CD14-positive monocyte (primary cell): ENCODE results near the gene ADAMTS17. TPM values are rescaled to one million over a fixed set of nuclear protein-coding genes. Genes with fewer than 3 reads are reported as not detected.

Experiments used
- DNase-seq, 3 donors: peaks; one replicate each; pipeline ENCODE4 v3.0.0-alpha.2; 2011 to 2022
- H2AFZ ChIP-seq: 2 replicates; pipeline ENCODE4 v1.6.0; 2012; ENCODE audit warnings: mild to moderate bottlenecking, low read depth, low read length, inconsistent platforms; ENCODE audit not compliant: insufficient read depth, poor library complexity, severe bottlenecking
- H3K27ac ChIP-seq, 2 donors: 1 replicate in 1 of 2; 2 replicates in 1 of 2; pipeline ENCODE4 v1.5.1; 2012 to 2013; ENCODE audit warnings: low read length in 2 of 2, control low read depth in 1 of 2, inconsistent platforms in 1 of 2, low read depth in 1 of 2, mild to moderate bottlenecking in 1 of 2
- H3K27me3 ChIP-seq, 2 donors: one replicate each; pipeline versions ENCODE4 v1.6.0 to v1.6.1; 2011 to 2013; ENCODE audit warnings: low read length in 2 of 2; ENCODE audit not compliant: control insufficient read depth in 2 of 2, insufficient read depth in 2 of 2
- H3K36me3 ChIP-seq, 2 donors: replicated peaks in 1 of 2; 1 replicate in 1 of 2; 2 replicates in 1 of 2; pipeline versions ENCODE4 v1.5.1 to v1.6.1; 2012 to 2013; ENCODE audit warnings: low read length in 2 of 2, control low read depth in 1 of 2, inconsistent platforms in 1 of 2, mild to moderate bottlenecking in 1 of 2; ENCODE audit not compliant: insufficient read depth in 2 of 2, control insufficient read depth in 1 of 2
- H3K4me1 ChIP-seq, 2 donors: 1 replicate in 1 of 2; 2 replicates in 1 of 2; pipeline versions ENCODE4 v1.5.1 to v1.6.1; 2012 to 2013; ENCODE audit warnings: low read length in 2 of 2, control low read depth in 1 of 2, inconsistent platforms in 1 of 2, mild to moderate bottlenecking in 1 of 2, moderate library complexity in 1 of 2; ENCODE audit not compliant: insufficient read depth in 2 of 2, control insufficient read depth in 1 of 2
- H3K4me2 ChIP-seq: replicated peaks from 2 replicates; pipeline ENCODE3; 2012; ENCODE audit warnings: low read length, moderate library complexity, mild to moderate bottlenecking; ENCODE audit not compliant: poor library complexity, severe bottlenecking; ENCODE audit errors: extremely low read depth
- H3K4me3 ChIP-seq, 3 experiments: fragments of 200-600 bp in 1 of 3; sonication (generic) in 1 of 3; replicated peaks in 1 of 3; 1 replicate in 2 of 3; 2 replicates in 1 of 3; pipeline ENCODE4 v1.5.1; 2011 to 2013; ENCODE audit warnings: low read length in 3 of 3, mild to moderate bottlenecking in 3 of 3, control low read depth in 2 of 3, low read depth in 2 of 3, inconsistent platforms in 1 of 3, moderate library complexity in 1 of 3
- H3K79me2 ChIP-seq: 2 replicates; pipeline ENCODE4 v1.6.0; 2012; ENCODE audit warnings: mild to moderate bottlenecking, control low read depth, inconsistent platforms, low read length, moderate library complexity; ENCODE audit not compliant: insufficient read depth
- H3K9ac ChIP-seq: 2 replicates; pipeline ENCODE4 v1.6.0; 2017; ENCODE audit warnings: low read length, mild to moderate bottlenecking; ENCODE audit not compliant: insufficient read depth, poor library complexity, severe bottlenecking
- H3K9me3 ChIP-seq, 2 donors: replicated peaks in 1 of 2; 1 replicate in 1 of 2; 2 replicates in 1 of 2; pipeline versions ENCODE4 v1.5.1 to v1.6.1; 2012 to 2013; ENCODE audit warnings: low read length in 2 of 2, control low read depth in 1 of 2; ENCODE audit not compliant: control insufficient read depth in 1 of 2, insufficient read depth in 1 of 2
- H4K20me1 ChIP-seq: 2 replicates; pipeline ENCODE4 v1.6.0; 2012; ENCODE audit warnings: mild to moderate bottlenecking, low read length, control low read depth, moderate library complexity; ENCODE audit not compliant: insufficient read depth
- H3K27ac Mint-ChIP-seq, 7 donors: one replicate each; pipeline ENCODE4 v1.8.0; 2020; ENCODE audit warnings: mild to moderate bottlenecking in 7 of 7, mixed read lengths in 7 of 7, moderate library complexity in 6 of 7, inconsistent platforms in 2 of 7
- H3K27me3 Mint-ChIP-seq, 3 donors: one replicate each; pipeline ENCODE4 v1.8.0; 2021 to 2022; ENCODE audit warnings: low read depth in 3 of 3, mild to moderate bottlenecking in 3 of 3, mixed read lengths in 3 of 3, moderate library complexity in 3 of 3, inconsistent platforms in 1 of 3
- H3K36me3 Mint-ChIP-seq, 2 donors: one replicate each; pipeline ENCODE4 v1.8.0; 2020; ENCODE audit warnings: mixed read lengths in 2 of 2, inconsistent platforms in 1 of 2, mild to moderate bottlenecking in 1 of 2
- H3K4me1 Mint-ChIP-seq: one replicate; pipeline ENCODE4 v1.8.0; 2020; ENCODE audit warnings: mild to moderate bottlenecking, mixed read lengths
- H3K4me3 Mint-ChIP-seq, 2 donors: one replicate each; pipeline ENCODE4 v1.8.0; 2020; ENCODE audit warnings: mild to moderate bottlenecking in 2 of 2, mixed read lengths in 2 of 2, moderate library complexity in 1 of 2
- H3K9me3 Mint-ChIP-seq, 7 donors: one replicate each; pipeline ENCODE4 v1.8.0; 2020 to 2022; ENCODE audit warnings: mixed read lengths in 7 of 7, mild to moderate bottlenecking in 6 of 7, moderate library complexity in 6 of 7, inconsistent platforms in 2 of 7
- CTCF ChIP-seq: fragments of 200-600 bp; IDR thresholded peaks from one replicate; pipeline ENCODE4 v1.8.0; 2022; ENCODE audit warnings: antibody characterized with exemption, mild to moderate bottlenecking
- WGBS: methylation state at CpG from one replicate; pipeline ENCODE4 v1.1.5; 2013; ENCODE audit warnings: missing lambda C conversion rate; ENCODE audit not compliant: insufficient coverage; 5-methylcytosine and 5-hydroxymethylcytosine counted together
- intact Hi-C, 2 donors: fragments of 100-400 bp; cut with micrococcal nuclease; formaldehyde crosslinking; loops; one replicate each; pipeline versions ENCODE4 v1.15.0 to v1.15.1; 2023
- polyA plus RNA-seq, 3 donors: library from polyadenylated mRNA; depleted of rRNA in 1 of 3; unstranded in 2 of 3; stranded (reverse) in 1 of 3; fragments of 300-500 nt in 2 of 3; fragments of >200 nt in 1 of 3; fragmentation: Illumina TruSeq in 2 of 3; gene quantifications; 1 replicate in 2 of 3; 2 replicates in 1 of 3; pipeline ENCODE4 v1.2.3, GENCODE V29; 2012 to 2021

The ADAMTS17 gene
- polyA plus RNA-seq, 3 donors = 0.03 to 0.25 TPM; not detected in 1

- no peaks in the 10 kb centered on the region for H3K27me3 ChIP-seq
- 82% methylated on average over 8 of the region's 14 CpGs for WGBS
- no peak overlapping the region for H3K4me2 ChIP-seq
- H2AFZ ChIP-seq = no peak overlapping the region
- intact Hi-C loops = no loop called here
- Mint-ChIP-seq H3K9me3 (peaks cover 3 to 16% (median 6%) of the 10 kb centered on the region in 7 donors), H3K27ac (no peak overlapping the region), H3K36me3 (no peaks in the 10 kb centered on the region), H3K4me3 (no peak overlapping the region), H3K4me1 (peaks cover 10% of the 10 kb centered on the region), H3K27me3 (peaks cover 0 to 12% (median 7%) of the 10 kb centered on the region in 3 donors)
- H3K27ac ChIP-seq = no peak overlapping the region
- peaks cover 2 to 6% of the 10 kb centered on the region in 2 donors for H3K9me3 ChIP-seq
- H3K9ac ChIP-seq = no peak overlapping the region
- no peaks in the 10 kb centered on the region for H3K36me3 ChIP-seq
- no peak for TF ChIP-seq CTCF
- no peak for DNase-seq
- H3K79me2 ChIP-seq = no peaks in the 10 kb centered on the region
- no peak overlapping the region for H3K4me3 ChIP-seq
- H3K4me1 ChIP-seq = no peaks in the 10 kb centered on the region
- H4K20me1 ChIP-seq = no peaks in the 10 kb centered on the region
These were observed 229.0 kb downstream of the ADAMTS17 start for GRCh38 chr15:100112636-100113305.

- intact Hi-C loops = no loop called here
- TF ChIP-seq CTCF = no peak
- WGBS = 88% methylated on average over 4 of the region's 5 CpGs
- Histone ChIP-seq H4K20me1 (no peaks in the 10 kb centered on the region), H3K36me3 (no peaks in the 10 kb centered on the region), H3K4me1 (no peaks in the 10 kb centered on the region), H3K4me2 (no peak overlapping the region), H2AFZ (no peak overlapping the region), H3K9ac (no peak overlapping the region), H3K27ac (no peak overlapping the region), H3K27me3 (no peaks in the 10 kb centered on the region), H3K9me3 (peaks cover 2 to 8% of the 10 kb centered on the region in 2 donors), H3K79me2 (no peaks in the 10 kb centered on the region), H3K4me3 (no peak overlapping the region)
- H3K27me3 Mint-ChIP-seq = peaks cover 0 to 12% (median 8%) of the 10 kb centered on the region in 3 donors
- H3K36me3 Mint-ChIP-seq = no peaks in the 10 kb centered on the region
- H3K4me1 Mint-ChIP-seq = peaks cover 10% of the 10 kb centered on the region
- peaks cover 4 to 16% (median 8%) of the 10 kb centered on the region in 7 donors for H3K9me3 Mint-ChIP-seq
- no peak overlapping the region for H3K27ac Mint-ChIP-seq
- H3K4me3 Mint-ChIP-seq = no peak overlapping the region
- no peak for DNase-seq
These were observed 229.7 kb downstream of the ADAMTS17 start for GRCh38 chr15:100112061-100112420.
